Right atrium auricular region (tissue), 2 donors: ENCODE data around the gene CDHR1. TPM values are rescaled to one million over a fixed set of nuclear protein-coding genes. Genes with fewer than 3 reads are reported as not detected.

Experiments used
- DNase-seq: peaks from one replicate; pipeline ENCODE4 v3.0.0-alpha.2; 2019; ENCODE audit warnings: low spot score
- H3K27ac ChIP-seq, 2 donors: fragments of 200-600 bp; sonication (generic); 1 replicate in 1 of 2; 2 replicates in 1 of 2; pipeline ENCODE4 v1.5.1; 2016 to 2019
- H3K27me3 ChIP-seq, 2 donors: fragments of 200-600 bp; sonication (generic); one replicate each; pipeline versions ENCODE4 v1.5.1 to v1.6.0; 2017 to 2019
- H3K36me3 ChIP-seq: fragments of 200-600 bp; sonication (generic); one replicate; pipeline ENCODE4 v1.5.1; 2016
- H3K4me1 ChIP-seq, 2 donors: fragments of 200-600 bp; sonication (generic); one replicate each; pipeline versions ENCODE4 v1.5.1 to v1.6.0; 2017 to 2019
- H3K4me3 ChIP-seq, 2 donors: fragments of 200-600 bp; sonication (generic); 1 replicate in 1 of 2; 2 replicates in 1 of 2; pipeline ENCODE4 v1.5.1; 2017 to 2019; ENCODE audit warnings: mild to moderate bottlenecking in 1 of 2, moderate library complexity in 1 of 2
- H3K9me3 ChIP-seq, 2 donors: fragments of 200-600 bp; sonication (generic); one replicate each; pipeline ENCODE4 v1.5.1; 2019
- total RNA-seq, 2 donors: library from RNA; depleted of rRNA; stranded (reverse); fragments of >200 nt; gene quantifications; one replicate each; pipeline ENCODE4 v1.1.0, GENCODE V29; 2016
- TF ChIP-seq, protein P1 (sequence below), 2 donors: fragments of 200-600 bp; sonication (generic); IDR thresholded peaks; one replicate each; pipeline ENCODE4 v1.5.1; 2019; ENCODE audit warnings: antibody characterized with exemption in 2 of 2

The CDHR1 gene
- total RNA-seq, 2 donors from 2014 or later, result 0.55 to 1.6 TPM

DNA sequence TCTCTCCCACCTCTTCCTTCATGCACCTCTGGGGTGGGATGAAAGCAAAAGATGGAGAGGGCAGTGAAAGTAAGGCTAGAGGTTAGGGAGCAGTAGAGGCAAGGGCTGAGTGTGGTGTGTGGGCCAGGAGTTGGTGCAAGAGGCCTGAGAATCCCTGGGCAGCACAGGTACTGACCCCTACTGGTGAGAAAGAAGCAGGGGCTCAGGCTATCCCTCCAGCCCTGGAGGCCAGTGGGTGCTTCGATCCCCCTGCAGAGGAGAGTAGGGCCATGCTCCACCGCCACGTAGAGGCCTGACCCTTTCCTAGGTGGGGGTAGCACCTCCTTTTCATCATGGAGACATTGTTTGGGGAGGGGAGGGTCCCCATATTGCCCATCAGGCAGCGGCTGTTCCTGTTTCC, 9.8 kb downstream of the CDHR1 start:
- TF ChIP-seq, protein P1, sequence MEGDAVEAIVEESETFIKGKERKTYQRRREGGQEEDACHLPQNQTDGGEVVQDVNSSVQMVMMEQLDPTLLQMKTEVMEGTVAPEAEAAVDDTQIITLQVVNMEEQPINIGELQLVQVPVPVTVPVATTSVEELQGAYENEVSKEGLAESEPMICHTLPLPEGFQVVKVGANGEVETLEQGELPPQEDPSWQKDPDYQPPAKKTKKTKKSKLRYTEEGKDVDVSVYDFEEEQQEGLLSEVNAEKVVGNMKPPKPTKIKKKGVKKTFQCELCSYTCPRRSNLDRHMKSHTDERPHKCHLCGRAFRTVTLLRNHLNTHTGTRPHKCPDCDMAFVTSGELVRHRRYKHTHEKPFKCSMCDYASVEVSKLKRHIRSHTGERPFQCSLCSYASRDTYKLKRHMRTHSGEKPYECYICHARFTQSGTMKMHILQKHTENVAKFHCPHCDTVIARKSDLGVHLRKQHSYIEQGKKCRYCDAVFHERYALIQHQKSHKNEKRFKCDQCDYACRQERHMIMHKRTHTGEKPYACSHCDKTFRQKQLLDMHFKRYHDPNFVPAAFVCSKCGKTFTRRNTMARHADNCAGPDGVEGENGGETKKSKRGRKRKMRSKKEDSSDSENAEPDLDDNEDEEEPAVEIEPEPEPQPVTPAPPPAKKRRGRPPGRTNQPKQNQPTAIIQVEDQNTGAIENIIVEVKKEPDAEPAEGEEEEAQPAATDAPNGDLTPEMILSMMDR (IDR thresholded peaks at IDR 0.05), result no peak
- no peaks in the 10 kb centered on the region for H3K36me3 ChIP-seq
- no peaks in the 10 kb centered on the region for H3K4me1 ChIP-seq
- H3K4me3 ChIP-seq, result no peak overlapping the region
- no peaks in the 10 kb centered on the region for H3K9me3 ChIP-seq
- H3K27ac ChIP-seq, result no peak overlapping the region
- no peak for DNase-seq
- H3K27me3 ChIP-seq, result no peaks in the 10 kb centered on the region

DNA sequence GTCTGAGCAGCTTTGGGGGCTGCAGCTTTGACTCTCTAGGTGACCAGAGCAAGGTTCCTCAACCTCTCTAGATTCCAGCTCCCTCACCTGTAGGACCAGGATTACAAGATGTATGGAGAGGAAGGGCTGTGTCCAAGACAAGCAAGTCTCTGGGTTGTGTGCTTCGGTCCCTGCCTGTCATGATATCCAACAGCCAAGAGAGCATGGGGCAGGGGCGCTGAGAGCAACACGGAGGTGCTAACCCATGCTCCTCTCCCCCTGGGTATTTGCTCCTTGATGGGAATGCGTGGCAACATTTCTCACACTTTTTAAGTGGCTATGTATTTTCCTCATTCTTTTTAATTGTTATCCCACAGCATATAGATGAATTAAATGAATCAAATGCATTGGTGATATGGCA, 10.3 kb downstream of the CDHR1 start:
- no peaks in the 10 kb centered on the region for H3K36me3 ChIP-seq
- no peaks in the 10 kb centered on the region for H3K27me3 ChIP-seq
- no peaks in the 10 kb centered on the region for H3K4me1 ChIP-seq
- H3K27ac ChIP-seq, result no peak overlapping the region
- H3K9me3 ChIP-seq, result no peaks in the 10 kb centered on the region
- no peak overlapping the region for H3K4me3 ChIP-seq
- TF ChIP-seq, protein P1 (IDR thresholded peaks at IDR 0.05), result no peak
- DNase-seq, result no peak

DNA sequence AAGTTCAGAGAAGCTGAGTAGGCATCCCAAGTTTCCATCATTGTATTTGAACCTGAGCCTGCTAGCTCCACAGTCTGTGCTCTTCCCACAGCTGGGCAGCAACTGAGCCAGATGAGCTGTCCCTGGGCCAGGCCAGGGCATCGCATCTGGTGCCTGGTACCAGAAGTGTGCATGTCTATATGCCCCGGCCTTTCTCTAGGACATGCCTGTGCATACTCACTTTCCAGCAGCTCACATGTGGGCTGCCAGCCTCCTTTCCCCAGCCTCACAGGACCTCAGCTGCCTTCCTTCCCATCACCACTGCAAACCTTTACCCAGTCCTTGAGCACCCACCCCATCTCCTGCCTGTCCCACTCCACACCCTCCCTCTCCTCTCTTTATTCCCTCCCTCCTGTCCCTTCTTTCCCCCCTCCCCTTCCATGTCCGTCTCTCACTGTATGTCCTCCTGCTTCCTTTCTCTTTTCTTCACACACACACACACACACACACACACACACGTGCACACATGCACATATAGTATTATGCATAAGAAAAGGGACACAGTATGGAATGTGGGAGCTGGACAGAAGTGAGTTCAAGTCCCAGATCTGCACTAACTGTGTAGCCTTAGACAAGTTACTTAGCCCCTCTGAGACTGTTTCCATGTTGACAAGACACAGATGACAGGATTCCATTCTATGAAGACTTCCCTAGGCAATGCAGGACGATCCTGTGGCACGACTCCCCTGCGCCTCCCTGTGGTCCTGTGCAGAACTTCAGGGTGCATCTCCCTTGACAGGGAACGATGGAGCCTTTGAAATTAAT, 10.9 kb downstream of the CDHR1 start:
- Histone ChIP-seq H3K27ac (no peak overlapping the region), H3K4me3 (no peak overlapping the region), H3K36me3 (no peaks in the 10 kb centered on the region), H3K4me1 (no peaks in the 10 kb centered on the region), H3K27me3 (no peaks in the 10 kb centered on the region), H3K9me3 (no peaks in the 10 kb centered on the region)
- TF ChIP-seq, protein P1 (IDR thresholded peaks at IDR 0.05), result peak; percentile 49 to 77
- no peak for DNase-seq

DNA sequence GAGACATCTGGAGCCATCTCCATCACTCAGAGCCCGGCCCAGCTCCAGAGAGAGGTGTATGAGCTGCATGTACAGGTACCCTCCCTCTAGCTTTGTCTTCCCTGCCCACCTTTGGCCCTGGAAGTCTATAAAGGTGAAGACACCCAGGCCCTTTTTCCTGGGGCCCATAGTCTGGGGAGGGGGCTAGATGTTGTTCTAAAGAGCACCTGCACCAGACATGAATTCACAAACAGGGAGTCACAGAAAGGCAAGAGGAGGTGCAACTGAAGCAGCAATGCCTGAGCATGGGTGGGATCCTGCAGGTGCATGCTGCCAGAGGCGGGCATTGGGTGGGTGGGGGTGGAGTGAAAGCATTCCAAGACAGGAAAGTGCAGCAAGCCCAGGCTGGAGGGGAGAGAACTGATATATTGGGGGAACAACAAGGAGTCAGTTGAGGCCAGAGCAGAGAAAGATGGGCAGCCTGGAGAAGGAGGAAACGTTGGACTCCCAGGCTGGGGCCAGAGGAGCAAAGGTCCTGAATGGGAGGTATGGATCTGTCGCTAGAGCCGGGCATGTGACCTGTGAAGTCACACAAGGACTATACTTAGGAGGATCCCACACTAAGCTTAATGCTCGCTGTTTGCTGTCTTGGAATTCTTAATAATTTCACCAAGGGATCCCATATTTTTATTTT, 11.7 kb downstream of the CDHR1 start:
- H3K27me3 ChIP-seq, result no peaks in the 10 kb centered on the region
- no peak overlapping the region for H3K4me3 ChIP-seq
- H3K36me3 ChIP-seq, result no peaks in the 10 kb centered on the region
- TF ChIP-seq, protein P1 (IDR thresholded peaks at IDR 0.05), result no peak
- DNase-seq, result no peak
- no peaks in the 10 kb centered on the region for H3K4me1 ChIP-seq
- H3K9me3 ChIP-seq, result no peaks in the 10 kb centered on the region
- H3K27ac ChIP-seq, result no peak overlapping the region

DNA sequence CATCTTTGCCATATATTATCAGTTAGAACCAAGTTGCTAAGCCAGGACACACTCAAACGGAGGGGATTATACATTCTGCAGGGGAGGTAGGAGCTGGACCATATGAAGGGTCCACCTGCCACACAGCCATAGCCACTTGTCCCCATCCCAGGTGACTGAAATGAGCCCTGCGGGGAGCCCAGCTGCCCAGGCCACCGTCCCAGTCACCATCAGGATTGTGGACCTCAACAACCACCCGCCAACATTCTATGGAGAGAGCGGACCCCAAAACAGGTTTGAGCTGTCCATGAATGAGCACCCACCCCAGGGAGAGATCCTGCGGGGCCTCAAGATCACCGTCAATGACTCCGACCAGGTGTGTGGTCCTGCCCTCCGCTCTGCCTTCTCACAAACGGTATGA, 13.7 kb downstream of the CDHR1 start:
- no peaks in the 10 kb centered on the region for H3K27me3 ChIP-seq
- H3K36me3 ChIP-seq, result no peaks in the 10 kb centered on the region
- no peak overlapping the region for H3K27ac ChIP-seq
- H3K4me1 ChIP-seq, result no peaks in the 10 kb centered on the region
- no peak overlapping the region for H3K4me3 ChIP-seq
- DNase-seq, result no peak
- no peaks in the 10 kb centered on the region for H3K9me3 ChIP-seq
- TF ChIP-seq, protein P1 (IDR thresholded peaks at IDR 0.05), result no peak
